Kidney tubule cell (primary cell): ENCODE results near the gene SOD1.
"Not testable (repeated sequence)": the region's sequence is repeated elsewhere in the genome, so short reads cannot be mapped to it uniquely, and the experiment has no call there.

ENCODE experiments used
- DNase-seq: peaks from one replicate; pipeline ENCODE4 v3.0.0-alpha.2; 2018; ENCODE audit warnings: low spot score

The SOD1 gene

DNA sequence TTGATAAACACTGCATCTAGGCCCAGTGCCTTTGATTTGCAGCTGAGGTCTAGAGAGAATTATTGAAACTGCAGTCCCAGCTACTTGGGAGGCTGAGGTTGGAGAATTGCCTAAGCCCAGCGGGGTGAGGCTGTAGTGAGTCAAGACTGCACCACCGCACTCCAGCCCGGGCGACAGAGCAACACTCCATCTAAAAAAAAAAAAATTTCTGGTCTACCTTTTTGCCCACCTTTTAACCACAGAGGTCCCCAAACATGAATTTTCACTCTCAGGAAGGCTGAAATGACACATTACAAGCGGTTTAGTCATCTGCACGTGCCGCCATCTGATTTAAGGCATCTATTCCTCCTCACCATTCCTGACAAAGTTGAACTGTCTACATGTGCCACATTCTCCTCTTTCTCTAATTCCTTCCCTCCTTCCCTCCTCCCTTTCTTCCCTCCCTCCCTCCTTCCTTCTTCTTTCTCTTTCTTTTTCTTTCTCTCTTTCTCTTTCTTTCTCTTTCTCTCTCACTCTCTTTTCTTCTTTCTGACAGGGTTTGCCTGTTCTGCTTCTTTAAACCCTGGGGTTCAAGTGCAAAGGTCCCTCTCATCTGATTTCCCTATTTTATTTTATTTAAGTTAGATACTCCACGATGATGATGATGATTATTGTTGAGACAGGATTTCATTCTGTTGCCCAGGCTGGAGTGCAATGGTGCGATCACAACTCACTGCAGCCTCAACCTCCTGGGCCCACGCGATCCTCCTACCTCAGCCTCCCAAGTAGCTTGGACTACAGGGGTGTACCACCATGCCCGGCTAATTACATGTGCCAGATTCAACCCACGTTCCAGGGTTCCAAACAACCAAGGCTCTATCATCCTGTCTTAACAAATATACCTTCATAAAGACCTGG is 3.0 kb upstream of the SOD1 start:
- DNase-seq, result peak; percentile 49

DNA sequence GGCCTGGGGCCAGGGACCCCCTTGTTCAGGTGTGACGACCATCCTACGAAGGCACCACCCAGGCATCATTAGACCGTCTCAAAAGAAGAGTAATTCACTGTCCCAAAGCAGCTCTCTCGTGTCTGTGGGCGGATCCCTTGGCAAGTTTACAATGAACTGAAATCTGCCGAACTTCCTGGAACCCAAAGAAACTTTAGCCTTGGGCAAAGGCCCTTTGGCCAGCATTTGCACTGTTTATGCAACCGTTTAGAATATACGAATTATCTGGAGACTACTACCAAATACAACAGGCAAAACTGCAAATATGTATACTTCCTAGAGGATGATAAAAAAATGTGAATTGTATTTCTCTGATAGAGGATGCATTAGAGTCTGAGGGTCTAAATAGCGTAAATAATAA is 1.4 kb upstream of the SOD1 start:
- DNase-seq, result no peak

DNA sequence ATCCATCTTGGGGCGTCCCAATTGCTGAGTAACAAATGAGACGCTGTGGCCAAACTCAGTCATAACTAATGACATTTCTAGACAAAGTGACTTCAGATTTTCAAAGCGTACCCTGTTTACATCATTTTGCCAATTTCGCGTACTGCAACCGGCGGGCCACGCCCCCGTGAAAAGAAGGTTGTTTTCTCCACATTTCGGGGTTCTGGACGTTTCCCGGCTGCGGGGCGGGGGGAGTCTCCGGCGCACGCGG is 282 bp upstream of the SOD1 start:
- no peak for DNase-seq

DNA sequence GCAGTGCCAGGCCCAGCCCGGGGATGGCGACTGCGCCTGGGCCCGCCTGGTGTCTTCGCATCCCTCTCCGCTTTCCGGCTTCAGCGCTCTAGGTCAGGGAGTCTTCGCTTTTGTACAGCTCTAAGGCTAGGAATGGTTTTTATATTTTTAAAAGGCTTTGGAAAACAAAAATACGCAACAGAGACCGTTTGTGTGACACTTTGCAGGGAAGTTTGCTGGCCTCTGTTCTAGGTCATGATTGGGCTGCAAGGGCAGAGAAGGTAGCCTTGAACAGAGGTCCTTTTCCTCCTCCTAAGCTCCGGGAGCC is 719 bp downstream of the SOD1 start:
- peak; percentile 39 for DNase-seq

DNA sequence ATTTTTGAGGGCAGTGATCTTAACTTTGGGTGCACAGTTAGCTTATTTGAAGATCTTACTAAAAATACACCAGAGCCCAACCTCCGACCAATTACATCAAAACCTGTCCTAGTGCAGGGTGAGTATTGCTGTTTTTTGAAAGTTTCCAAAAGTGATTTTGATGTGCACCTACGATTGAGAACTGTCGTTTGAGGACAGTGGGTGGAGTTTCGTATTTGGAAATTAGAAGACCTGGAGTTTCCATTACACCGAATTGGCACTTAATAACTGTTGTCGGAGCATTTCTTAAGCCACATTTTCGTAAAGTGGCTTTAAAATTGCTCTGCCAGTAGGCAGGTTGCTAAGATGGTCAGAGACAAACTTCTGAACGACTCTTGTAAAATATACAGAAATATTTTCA is 1.1 kb downstream of the SOD1 start:
- DNase-seq, result no peak

- no peak for DNase-seq
Measured at GRCh38 chr21:31663584-31664249, 4.2 kb downstream of the SOD1 start.

- peak; percentile 19 for DNase-seq
Measured at GRCh38 chr21:31665397-31665796, 5.9 kb downstream of the SOD1 start.

GRCh38 chr21:31665869-31666268 is 6.4 kb downstream of the SOD1 start:
- DNase-seq, result not testable (repeated sequence)

DNA sequence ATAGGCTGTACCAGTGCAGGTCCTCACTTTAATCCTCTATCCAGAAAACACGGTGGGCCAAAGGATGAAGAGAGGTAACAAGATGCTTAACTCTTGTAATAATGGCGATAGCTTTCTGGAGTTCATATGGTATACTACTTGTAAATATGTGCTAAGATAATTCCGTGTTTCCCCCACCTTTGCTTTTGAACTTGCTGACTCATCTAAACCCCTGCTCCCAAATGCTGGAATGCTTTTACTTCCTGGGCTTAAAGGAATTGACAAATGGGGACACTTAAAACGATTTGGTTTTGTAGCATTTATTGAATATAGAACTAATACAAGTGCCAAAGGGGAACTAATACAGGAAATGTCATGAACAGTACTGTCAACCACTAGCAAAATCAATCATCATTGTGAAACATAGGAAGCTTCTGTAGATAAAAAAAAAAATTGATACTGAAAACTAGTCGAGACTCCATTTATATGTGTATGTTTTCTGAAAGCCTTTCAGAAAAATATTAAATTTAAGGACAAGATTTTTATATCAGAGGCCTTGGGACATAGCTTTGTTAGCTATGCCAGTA is 7.0 kb downstream of the SOD1 start:
- no peak for DNase-seq

DNA sequence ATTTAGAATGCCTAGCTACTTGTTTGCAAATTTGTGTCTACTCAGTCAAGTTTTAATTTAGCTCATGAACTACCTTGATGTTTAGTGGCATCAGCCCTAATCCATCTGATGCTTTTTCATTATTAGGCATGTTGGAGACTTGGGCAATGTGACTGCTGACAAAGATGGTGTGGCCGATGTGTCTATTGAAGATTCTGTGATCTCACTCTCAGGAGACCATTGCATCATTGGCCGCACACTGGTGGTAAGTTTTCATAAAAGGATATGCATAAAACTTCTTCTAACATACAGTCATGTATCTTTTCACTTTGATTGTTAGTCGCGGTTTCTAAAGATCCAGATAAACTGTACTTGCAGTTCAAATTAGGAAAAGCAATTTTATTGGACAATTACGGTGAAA is 7.6 kb downstream of the SOD1 start:
- DNase-seq, result no peak

GRCh38 chr21:31667639-31668038 is 8.1 kb downstream of the SOD1 start:
- DNase-seq, result no peak

DNA sequence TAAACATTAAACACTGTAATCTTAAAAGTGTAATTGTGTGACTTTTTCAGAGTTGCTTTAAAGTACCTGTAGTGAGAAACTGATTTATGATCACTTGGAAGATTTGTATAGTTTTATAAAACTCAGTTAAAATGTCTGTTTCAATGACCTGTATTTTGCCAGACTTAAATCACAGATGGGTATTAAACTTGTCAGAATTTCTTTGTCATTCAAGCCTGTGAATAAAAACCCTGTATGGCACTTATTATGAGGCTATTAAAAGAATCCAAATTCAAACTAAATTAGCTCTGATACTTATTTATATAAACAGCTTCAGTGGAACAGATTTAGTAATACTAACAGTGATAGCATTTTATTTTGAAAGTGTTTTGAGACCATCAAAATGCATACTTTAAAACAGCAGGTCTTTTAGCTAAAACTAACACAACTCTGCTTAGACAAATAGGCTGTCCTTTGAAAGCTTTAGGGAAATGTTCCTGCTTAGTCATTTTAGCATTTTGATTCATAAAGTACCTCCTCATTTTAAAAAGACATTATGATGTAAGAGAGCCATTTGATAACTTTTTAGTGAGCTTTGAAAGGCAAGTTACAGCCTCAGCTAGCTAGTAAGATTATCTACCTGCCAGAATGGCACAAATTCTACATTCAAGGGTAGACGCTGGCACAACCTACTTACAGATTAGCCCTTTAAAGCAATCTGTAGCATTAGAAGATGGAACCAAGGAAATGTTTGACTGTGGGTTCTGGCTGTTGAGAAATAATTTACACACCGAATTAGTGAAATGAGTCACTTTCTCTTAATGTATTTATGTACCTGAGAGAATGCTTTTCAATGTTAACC is 9.4 kb downstream of the SOD1 start:
- no peak for DNase-seq

DNA sequence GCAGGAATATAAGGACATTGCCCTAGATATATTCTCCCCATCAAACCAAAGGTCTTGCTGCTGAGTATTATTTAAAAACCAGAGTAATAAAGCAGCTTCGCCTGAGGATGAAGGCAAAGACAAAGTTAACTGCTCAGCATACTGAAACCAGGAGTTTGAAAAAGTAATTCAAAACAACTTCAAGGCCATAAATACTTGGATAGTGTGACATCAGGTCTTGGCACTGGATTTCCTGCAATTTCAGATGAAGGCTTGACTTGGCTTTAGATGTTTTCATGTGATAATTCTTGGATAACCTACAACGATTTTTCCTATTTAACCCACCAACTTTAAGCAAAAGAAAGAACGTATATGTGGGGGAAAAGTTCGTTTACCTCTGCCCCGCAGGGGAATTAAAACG is 10.6 kb downstream of the SOD1 start:
- DNase-seq, result no peak

- no peak for DNase-seq
Measured at GRCh38 chr21:31671146-31671716, 11.7 kb downstream of the SOD1 start.

DNA sequence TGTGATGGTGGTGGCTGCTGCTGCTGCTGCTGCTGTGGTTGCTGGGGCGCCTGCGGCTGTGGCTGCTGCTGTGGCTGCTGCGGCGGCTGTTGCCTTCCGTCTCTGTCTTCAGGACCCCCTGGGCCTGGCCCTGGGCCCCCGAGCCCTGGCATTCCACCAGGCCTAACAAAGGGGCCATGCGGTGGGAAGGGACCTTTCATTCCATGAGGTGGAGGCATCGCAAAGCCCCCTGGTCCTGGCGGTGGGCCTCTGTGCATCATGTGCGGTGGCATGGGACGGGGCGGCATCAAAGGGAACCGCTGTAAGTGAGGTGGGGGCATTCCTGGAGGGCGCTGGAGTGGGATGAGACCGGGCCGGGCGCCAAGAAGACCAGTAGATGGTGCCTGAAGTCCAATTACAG is 12.4 kb downstream of the SOD1 start:
- no peak for DNase-seq

GRCh38 chr21:31673321-31673912 is 13.9 kb downstream of the SOD1 start:
- DNase-seq, result no peak

GRCh38 chr21:31675318-31675717 is 15.8 kb downstream of the SOD1 start:
- no peak for DNase-seq

- no peak for DNase-seq
Measured at GRCh38 chr21:31675960-31676359, 16.5 kb downstream of the SOD1 start.

GRCh38 chr21:31677047-31677446 is 17.6 kb downstream of the SOD1 start:
- no peak for DNase-seq

GRCh38 chr21:31678478-31678877 is 19.0 kb downstream of the SOD1 start:
- DNase-seq, result no peak

- no peak for DNase-seq
Measured at GRCh38 chr21:31682620-31683019, 23.1 kb downstream of the SOD1 start.

- no peak for DNase-seq
Measured at GRCh38 chr21:31683029-31683428, 23.5 kb downstream of the SOD1 start.
